HCT116 (cell line): ENCODE measurements around the gene LRFN2. TPM values are rescaled to one million over a fixed set of nuclear protein-coding genes. Genes with fewer than 3 reads are reported as not detected.

ENCODE experiments used
- ATAC-seq: fragments of 200-7000 bp; cut with Tn5 transposase; 2 replicates; pipeline ENCODE4 v1.9.1; 2020; ENCODE audit warnings: mild to moderate bottlenecking, moderate library complexity
- BruUV-seq: library from RNA; stranded (reverse); fragments of 400-500 nt; replicated peaks from 2 replicates; lab custom pipeline; 2021; lab: Mats Ljungman, UMichigan
- CTCF ChIA-PET: fragments of 300-600 bp; sonication (Branson Sonifier 250); formaldehyde crosslinking; loops from one replicate; lab custom pipeline; 2021; ENCODE audit warnings: antibody characterized with exemption; lab: Charles Lee
- POLR2A ChIA-PET: fragments of 300-600, 350-600 bp; sonication (Branson Sonifier 250); formaldehyde crosslinking; loops from one replicate; lab custom pipeline; 2021; ENCODE audit warnings: antibody characterized with exemption; lab: Charles Lee
- RAD21 ChIA-PET, 2 experiments: fragments of 300-600 bp; sonication (Branson Sonifier 250); formaldehyde crosslinking; loops; one replicate each; lab custom pipeline; 2023; ENCODE audit warnings: low total read pairs in 2 of 2; ENCODE audit not compliant: uncharacterized antibody in 2 of 2, unreplicated experiment in 2 of 2, low non-redundant PET in 1 of 2; lab: Charles Lee
- DNase-seq: peaks from one replicate; pipeline ENCODE4 v3.0.0-alpha.2; 2010; ENCODE audit warnings: low read depth, low spot score
- H2AFZ ChIP-seq: fragments of 200-600 bp; shearing (Covaris generic), sonication (generic); 2 replicates; pipeline ENCODE4 v1.6.1; 2017; ENCODE audit warnings: low read depth, mixed run types, mixed read lengths, antibody characterized with exemption, low read length; ENCODE audit not compliant: poor library complexity, severe bottlenecking
- H3K27ac ChIP-seq: 2 replicates; pipeline ENCODE4 v1.5.1; 2012; ENCODE audit warnings: low read depth, low read length
- H3K27me3 ChIP-seq: fragments of 200-600 bp; sonication (generic); 2 replicates; pipeline ENCODE4 v1.6.1; 2016; ENCODE audit warnings: mixed run types, low read length, mixed read lengths; ENCODE audit not compliant: insufficient read depth
- H3K36me3 ChIP-seq, 2 experiments: fragments of 200-500 bp in 1 of 2; fragments of 200-600 bp in 1 of 2; sonication (Bioruptor generic) in 1 of 2; sonication (generic) in 1 of 2; 2 replicates each; pipeline versions ENCODE4 v1.5.1 to v1.6.1; 2014 to 2016; ENCODE audit warnings: low read length in 2 of 2, inconsistent platforms in 1 of 2, mixed read lengths in 1 of 2, mixed run types in 1 of 2; ENCODE audit not compliant: insufficient read depth in 2 of 2, control insufficient read depth in 1 of 2
- H3K4me1 ChIP-seq, 2 experiments: fragments of 200-600 bp in 1 of 2; sonication (generic) in 1 of 2; 2 replicates each; pipeline versions ENCODE4 v1.5.1 to v1.6.1; 2012 to 2017; ENCODE audit warnings: low read length in 2 of 2, inconsistent platforms in 1 of 2, mild to moderate bottlenecking in 1 of 2, mixed read lengths in 1 of 2, mixed run types in 1 of 2, moderate library complexity in 1 of 2; ENCODE audit not compliant: insufficient read depth in 2 of 2, control insufficient read depth in 1 of 2
- H3K4me2 ChIP-seq: fragments of 200-600 bp; sonication (generic); 2 replicates; pipeline ENCODE4 v1.6.1; 2017; ENCODE audit warnings: mixed run types, low read length, mixed read lengths
- H3K4me3 ChIP-seq, 2 experiments: fragments of 200-600 bp in 1 of 2; sonication (generic) in 1 of 2; replicated peaks in 1 of 2; 2 replicates each; pipeline ENCODE4 v1.5.1; 2011 to 2016; ENCODE audit warnings: low read length in 2 of 2, control low read depth in 1 of 2, low read depth in 1 of 2, mild to moderate bottlenecking in 1 of 2, mixed read lengths in 1 of 2, mixed run types in 1 of 2
- H3K79me2 ChIP-seq: fragments of 200-600 bp; sonication (generic); 2 replicates; pipeline ENCODE4 v1.6.1; 2017; ENCODE audit warnings: mild to moderate bottlenecking, mixed run types, low read length, moderate library complexity, mixed read lengths; ENCODE audit not compliant: insufficient read depth
- H3K9ac ChIP-seq: fragments of 200-600 bp; sonication (generic); 2 replicates; pipeline ENCODE4 v1.6.1; 2016; ENCODE audit warnings: low read length, mixed read lengths
- H3K9me2 ChIP-seq: fragments of 200-600 bp; sonication (generic), shearing (Covaris generic); 2 replicates; pipeline ENCODE4 v1.6.1; 2017; ENCODE audit warnings: mixed run types, mild to moderate bottlenecking, moderate library complexity; ENCODE audit not compliant: insufficient read depth
- H3K9me3 ChIP-seq, 2 experiments: fragments of 200-500 bp in 1 of 2; fragments of 200-600 bp in 1 of 2; sonication (Bioruptor generic) in 1 of 2; sonication (generic) in 1 of 2; 2 replicates each; pipeline ENCODE4 v1.6.1; 2014 to 2017; ENCODE audit warnings: low read length in 2 of 2, mixed read lengths in 2 of 2, inconsistent platforms in 1 of 2, low read depth in 1 of 2, mild to moderate bottlenecking in 1 of 2, mixed run types in 1 of 2, moderate library complexity in 1 of 2; ENCODE audit not compliant: control insufficient read depth in 1 of 2, insufficient read depth in 1 of 2
- H4K20me1 ChIP-seq: fragments of 200-600 bp; sonication (generic), shearing (Covaris generic); 2 replicates; pipeline ENCODE4 v1.6.1; 2017; ENCODE audit warnings: mixed run types, mild to moderate bottlenecking, moderate library complexity; ENCODE audit not compliant: insufficient read depth
- ATF3 ChIP-seq: IDR thresholded peaks from 2 replicates; pipeline ENCODE4 v1.6.1; 2012
- CTCF ChIP-seq, 3 experiments: fragments of 200-600 bp in 1 of 3; sonication (generic) in 1 of 3; IDR thresholded peaks in 2 of 3; conservative IDR thresholded peaks in 1 of 3; 2 replicates each; pipeline ENCODE4 v1.5.1; 2012 to 2017; ENCODE audit warnings: low read depth in 2 of 3, low read length in 2 of 3, antibody characterized with exemption in 1 of 3, borderline replicate concordance in 1 of 3, control low read depth in 1 of 3, mild to moderate bottlenecking in 1 of 3, mixed read lengths in 1 of 3, mixed run types in 1 of 3, moderate library complexity in 1 of 3; ENCODE audit not compliant: insufficient read depth in 1 of 3
- EGR1 ChIP-seq: IDR thresholded peaks from 2 replicates; pipeline ENCODE4 v1.6.1; 2012; ENCODE audit warnings: low read depth
- ELF1 ChIP-seq: IDR thresholded peaks from 2 replicates; pipeline ENCODE4 v1.6.1; 2012; ENCODE audit warnings: low read depth, borderline replicate concordance
- EZH2 ChIP-seq: fragments of 200-600 bp; sonication (generic); IDR thresholded peaks from 2 replicates; pipeline ENCODE4 v1.6.1; 2017; ENCODE audit warnings: antibody characterized with exemption, mixed run types
- EZH2phosphoT487 ChIP-seq: fragments of 200-600 bp; IDR thresholded peaks from 2 replicates; pipeline ENCODE4 v1.6.1; 2018; ENCODE audit warnings: antibody characterized with exemption, borderline replicate concordance
- FOSL1 ChIP-seq: IDR thresholded peaks from 2 replicates; pipeline ENCODE4 v1.6.1; 2012; ENCODE audit warnings: low read depth
- JUND ChIP-seq: IDR thresholded peaks from 2 replicates; pipeline ENCODE4 v1.6.1; 2012
- POLR2AphosphoS5 ChIP-seq: IDR thresholded peaks from 2 replicates; pipeline ENCODE4 v1.6.1; 2011; ENCODE audit warnings: mild to moderate bottlenecking, low read depth, low read length, moderate library complexity
- RAD21 ChIP-seq: IDR thresholded peaks from 2 replicates; pipeline ENCODE4 v1.6.1; 2012; ENCODE audit warnings: low read depth, mild to moderate bottlenecking
- SP1 ChIP-seq: IDR thresholded peaks from 2 replicates; pipeline ENCODE4 v1.6.1; 2012; ENCODE audit warnings: low read depth
- SRF ChIP-seq: IDR thresholded peaks from 2 replicates; pipeline ENCODE4 v1.6.1; 2012; ENCODE audit warnings: low read depth
- TCF7L2 ChIP-seq: IDR thresholded peaks from 2 replicates; pipeline ENCODE4 v1.7.0; 2011; ENCODE audit warnings: borderline replicate concordance, inconsistent platforms; ENCODE audit not compliant: insufficient read depth, insufficient read length; ENCODE audit errors: extremely low read depth
- YY1 ChIP-seq: IDR thresholded peaks from 2 replicates; pipeline ENCODE4 v1.6.1; 2011; ENCODE audit warnings: low read length, low read depth, moderate library complexity, mild to moderate bottlenecking; ENCODE audit not compliant: insufficient replicate concordance; ENCODE audit errors: extremely low read depth
- ZBTB33 ChIP-seq: IDR thresholded peaks from 2 replicates; pipeline ENCODE4 v1.6.1; 2011; ENCODE audit warnings: mild to moderate bottlenecking, low read length, moderate library complexity; ENCODE audit not compliant: insufficient replicate concordance; ENCODE audit errors: extremely low read depth
- ZFX ChIP-seq: fragments of 450-650 bp; IDR thresholded peaks from 2 replicates; pipeline ENCODE4 v1.6.1; 2017
- intact Hi-C: fragments of 100-400 bp; cut with micrococcal nuclease; formaldehyde crosslinking; loops from 2 replicates; pipeline ENCODE4 v1.10.0; 2022
- total RNA-seq: library from RNA; stranded (reverse); gene quantifications from one replicate; pipeline ENCODE4 v1.2.1, GENCODE V29; 2021; ENCODE audit not compliant: unreplicated experiment
- TF ChIP-seq, protein P1 (sequence below): IDR thresholded peaks from 2 replicates; pipeline ENCODE4 v1.6.1; 2012; ENCODE audit warnings: low read depth
- TF ChIP-seq, protein P2 (sequence below): IDR thresholded peaks from 2 replicates; pipeline ENCODE4 v1.6.1; 2012

The LRFN2 gene
- total RNA-seq, 1 experiment from 2014 or later: not detected

GRCh38 chr6:40343318-40343876 is 243.8 kb downstream of the LRFN2 start:
- Histone ChIP-seq H3K4me2 (no peak overlapping the region), H3K4me3 (no peak overlapping the region), H4K20me1 (no peaks in the 10 kb centered on the region), H3K9ac (no peak overlapping the region), H3K27ac (no peak overlapping the region), H3K79me2 (no peaks in the 10 kb centered on the region), H3K9me2 (no peaks in the 10 kb centered on the region), H3K9me3 (no peaks in the 10 kb centered on the region), H3K36me3 (no peaks in the 10 kb centered on the region), H3K4me1 (no peaks in the 10 kb centered on the region), H2AFZ (no peak overlapping the region), H3K27me3 (peaks cover 38% of the 10 kb centered on the region)
- intact Hi-C loops: no loop called here
- ChIA-PET CTCF (interaction anchor here (0.9 kb wide), 1 partner anchor 15 kb away, joined by 3 read pairs; no protein-coding TSS in a partner anchor), RAD21 (no interaction called here), POLR2A (interaction anchor here (0.6 kb wide), 1 partner anchor 9 kb away, joined by 3 read pairs; no protein-coding TSS in a partner anchor)
- BruUV-seq: no TSS peak
- ATAC-seq: no peak
- no peak for TF ChIP-seq SP1
- no peak for TF ChIP-seq ATF3
- TF ChIP-seq, protein P1, sequence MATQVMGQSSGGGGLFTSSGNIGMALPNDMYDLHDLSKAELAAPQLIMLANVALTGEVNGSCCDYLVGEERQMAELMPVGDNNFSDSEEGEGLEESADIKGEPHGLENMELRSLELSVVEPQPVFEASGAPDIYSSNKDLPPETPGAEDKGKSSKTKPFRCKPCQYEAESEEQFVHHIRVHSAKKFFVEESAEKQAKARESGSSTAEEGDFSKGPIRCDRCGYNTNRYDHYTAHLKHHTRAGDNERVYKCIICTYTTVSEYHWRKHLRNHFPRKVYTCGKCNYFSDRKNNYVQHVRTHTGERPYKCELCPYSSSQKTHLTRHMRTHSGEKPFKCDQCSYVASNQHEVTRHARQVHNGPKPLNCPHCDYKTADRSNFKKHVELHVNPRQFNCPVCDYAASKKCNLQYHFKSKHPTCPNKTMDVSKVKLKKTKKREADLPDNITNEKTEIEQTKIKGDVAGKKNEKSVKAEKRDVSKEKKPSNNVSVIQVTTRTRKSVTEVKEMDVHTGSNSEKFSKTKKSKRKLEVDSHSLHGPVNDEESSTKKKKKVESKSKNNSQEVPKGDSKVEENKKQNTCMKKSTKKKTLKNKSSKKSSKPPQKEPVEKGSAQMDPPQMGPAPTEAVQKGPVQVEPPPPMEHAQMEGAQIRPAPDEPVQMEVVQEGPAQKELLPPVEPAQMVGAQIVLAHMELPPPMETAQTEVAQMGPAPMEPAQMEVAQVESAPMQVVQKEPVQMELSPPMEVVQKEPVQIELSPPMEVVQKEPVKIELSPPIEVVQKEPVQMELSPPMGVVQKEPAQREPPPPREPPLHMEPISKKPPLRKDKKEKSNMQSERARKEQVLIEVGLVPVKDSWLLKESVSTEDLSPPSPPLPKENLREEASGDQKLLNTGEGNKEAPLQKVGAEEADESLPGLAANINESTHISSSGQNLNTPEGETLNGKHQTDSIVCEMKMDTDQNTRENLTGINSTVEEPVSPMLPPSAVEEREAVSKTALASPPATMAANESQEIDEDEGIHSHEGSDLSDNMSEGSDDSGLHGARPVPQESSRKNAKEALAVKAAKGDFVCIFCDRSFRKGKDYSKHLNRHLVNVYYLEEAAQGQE: no peak
- no peak for TF ChIP-seq JUND
- no peak for TF ChIP-seq EZH2
- no peak for TF ChIP-seq EZH2phosphoT487
- TF ChIP-seq, protein P2, sequence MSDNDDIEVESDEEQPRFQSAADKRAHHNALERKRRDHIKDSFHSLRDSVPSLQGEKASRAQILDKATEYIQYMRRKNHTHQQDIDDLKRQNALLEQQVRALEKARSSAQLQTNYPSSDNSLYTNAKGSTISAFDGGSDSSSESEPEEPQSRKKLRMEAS: no peak
- no peak for TF ChIP-seq ELF1
- TF ChIP-seq EGR1: no peak
- no peak for TF ChIP-seq ZBTB33
- TF ChIP-seq ZFX: no peak
- TF ChIP-seq FOSL1: no peak
- TF ChIP-seq YY1: no peak
- TF ChIP-seq SRF: no peak
- TF ChIP-seq CTCF (IDR thresholded peaks at IDR 0.05 in 2 of 3, conservative IDR thresholded peaks at IDR 0.05 in 1 of 3; ENCODE audit: borderline replicate concordance in 1 of 3, insufficient read depth in 1 of 3, low read depth in 2 of 3, low read length in 2 of 3): no peak
- no peak for TF ChIP-seq RAD21
- TF ChIP-seq POLR2AphosphoS5: no peak
- no peak for TF ChIP-seq TCF7L2
- no peak for DNase-seq
